ENCODE results near the gene MAG. TPM values are rescaled to one million over a fixed set of nuclear protein-coding genes. Genes with fewer than 3 reads are reported as not detected.

MAG gene
- polyA plus RNA-seq, 1 donor, result 3.5 TPM

DNA sequence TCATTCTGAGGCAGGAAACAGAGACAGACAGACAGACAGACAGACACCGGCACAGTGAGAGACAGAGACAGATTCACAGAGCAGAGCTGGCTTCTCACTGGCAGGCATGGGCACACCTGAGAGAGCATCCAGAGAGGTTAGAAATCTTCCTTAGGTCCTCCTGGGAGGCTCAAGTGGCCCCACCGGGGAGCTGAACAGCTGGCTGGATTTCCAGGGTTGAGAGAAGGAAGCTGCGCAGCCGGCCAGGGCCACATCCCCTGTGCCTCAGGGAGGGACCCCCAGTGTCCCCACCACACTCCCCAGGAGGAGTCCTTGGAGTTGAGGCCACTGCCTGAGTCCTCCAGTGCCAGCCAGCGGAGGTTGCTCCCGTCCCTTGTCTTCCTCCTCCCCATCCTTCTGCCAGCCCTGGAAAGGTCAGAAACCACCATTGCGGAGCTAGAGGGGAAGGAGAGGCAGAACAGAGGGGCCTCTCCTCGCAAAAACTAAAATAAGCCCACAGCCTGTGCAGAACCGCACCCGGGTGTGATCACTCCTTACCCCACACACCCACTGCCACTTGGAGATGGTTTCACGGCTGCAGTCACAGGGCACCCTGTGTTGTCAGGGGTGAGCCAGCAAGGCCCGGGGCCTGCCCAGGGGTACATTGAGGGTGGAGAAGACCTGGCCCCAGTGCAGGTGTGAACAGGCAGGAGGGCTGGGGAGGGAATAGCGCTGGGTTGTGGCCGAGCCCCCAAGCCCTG, 70.5 kb downstream of the MAG start:
- DNase-seq, result no peak

DNA sequence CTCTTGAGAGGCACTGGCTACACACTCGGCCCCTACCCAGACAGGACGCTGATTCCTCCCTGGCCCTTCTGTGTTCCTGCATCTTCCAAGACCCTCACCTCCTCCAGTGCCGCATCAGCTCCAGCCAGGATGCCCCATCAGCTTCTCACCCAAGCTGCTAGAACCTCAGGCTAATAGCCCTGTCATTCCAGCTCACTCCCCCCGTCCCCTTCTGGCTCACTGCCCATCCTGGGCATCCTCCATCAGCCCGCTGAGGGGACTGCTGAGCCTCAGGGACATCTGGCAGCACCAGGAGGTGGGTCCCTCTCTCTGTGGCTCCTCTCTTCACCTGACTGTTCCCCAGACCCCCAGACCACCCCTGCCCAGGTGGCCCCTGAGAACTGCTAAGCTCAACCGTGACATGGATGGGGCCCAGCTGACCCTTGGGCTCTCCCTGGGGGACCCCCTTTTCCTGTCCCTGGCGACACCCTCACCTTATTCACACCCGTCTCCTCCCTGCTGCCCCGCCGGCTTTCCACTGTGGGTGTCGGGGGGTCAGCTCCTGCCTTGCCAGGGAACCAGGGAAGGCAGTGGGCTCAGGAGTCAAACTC, 71.1 kb downstream of the MAG start:
- DNase-seq, result no peak

Other genes with a start within 250 kb of the MAG start
- gene FXYD3, start 176.3 kb upstream of the MAG start, polyA plus RNA-seq (ENCODE audit: insufficient read length), result 18.6 TPM
- gene LGI4, start 157.1 kb upstream of the MAG start, polyA plus RNA-seq (ENCODE audit: insufficient read length), result 2.3 TPM
- gene FXYD1, start 153.3 kb upstream of the MAG start, polyA plus RNA-seq (ENCODE audit: insufficient read length), result 18.6 TPM
- gene FXYD7, start 148.9 kb upstream of the MAG start, polyA plus RNA-seq (ENCODE audit: insufficient read length), result 0.58 TPM
- 15.0 TPM for gene FXYD5, start 137.4 kb upstream of the MAG start, polyA plus RNA-seq (ENCODE audit: insufficient read length)
- not detected for gene FAM187B, start 63.4 kb upstream of the MAG start, polyA plus RNA-seq (ENCODE audit: insufficient read length)
- 46.0 TPM for gene LSR, start 43.2 kb upstream of the MAG start, polyA plus RNA-seq (ENCODE audit: insufficient read length)
- gene USF2, start 23.2 kb upstream of the MAG start, polyA plus RNA-seq (ENCODE audit: insufficient read length), result 174 TPM
- 0.53 TPM for gene HAMP, start 9.6 kb upstream of the MAG start, polyA plus RNA-seq (ENCODE audit: insufficient read length)
- 15.9 TPM for gene CD22, start 37.0 kb downstream of the MAG start, polyA plus RNA-seq (ENCODE audit: insufficient read length)
- gene FFAR1, start 55.7 kb downstream of the MAG start, polyA plus RNA-seq (ENCODE audit: insufficient read length), result 0.33 TPM
- 0.15 TPM for gene FFAR3, start 66.3 kb downstream of the MAG start, polyA plus RNA-seq (ENCODE audit: insufficient read length)
- gene GPR42, start 78.9 kb downstream of the MAG start, polyA plus RNA-seq (ENCODE audit: insufficient read length), result not detected
- gene FFAR2, start 156.1 kb downstream of the MAG start, polyA plus RNA-seq (ENCODE audit: insufficient read length), result 0.78 TPM
- gene KRTDAP, start 198.3 kb downstream of the MAG start, polyA plus RNA-seq (ENCODE audit: insufficient read length), result 0.52 TPM
- 92.0 TPM for gene DMKN, start 221.5 kb downstream of the MAG start, polyA plus RNA-seq (ENCODE audit: insufficient read length)
- gene SBSN, start 236.2 kb downstream of the MAG start, polyA plus RNA-seq (ENCODE audit: insufficient read length), result not detected
- gene GAPDHS, start 241.3 kb downstream of the MAG start, polyA plus RNA-seq (ENCODE audit: insufficient read length), result not detected